Right lobe of liver (tissue), 6 donors: ENCODE data around the gene TNFRSF13B. TPM values are rescaled to one million over a fixed set of nuclear protein-coding genes. Genes with fewer than 3 reads are reported as not detected.
A peak's percentile ranks its signal among the peaks of the same experiment; 100 is the strongest.

Experiments
- ATAC-seq, 4 donors: fragments of 200-7000 bp; cut with Tn5 transposase; one replicate each; pipeline ENCODE4 v1.9.1; 2020; ENCODE audit warnings: mild to moderate bottlenecking in 4 of 4, moderate library complexity in 4 of 4
- DNase-seq, 3 donors: peaks; one replicate each; pipeline ENCODE4 v3.0.0-alpha.2; 2020
- H3K27ac ChIP-seq, 3 donors: fragments of 200-600 bp; one replicate each; pipeline ENCODE4 v1.8.0; 2022
- H3K27me3 ChIP-seq, 2 donors: fragments of 200-600 bp; one replicate each; pipeline ENCODE4 v1.8.0; 2022
- H3K36me3 ChIP-seq, 4 donors: fragments of 200-600 bp; sonication (generic) in 1 of 4; one replicate each; pipeline versions ENCODE4 v1.5.1 to v1.8.0; 2017 to 2022; ENCODE audit warnings: control low read depth in 1 of 4
- H3K4me1 ChIP-seq, 4 donors: fragments of 200-600 bp; sonication (generic) in 1 of 4; one replicate each; pipeline versions ENCODE4 v1.5.1 to v1.8.0; 2017 to 2022; ENCODE audit warnings: control low read depth in 1 of 4
- H3K4me3 ChIP-seq, 3 donors: fragments of 200-600 bp; one replicate each; pipeline ENCODE4 v1.8.0; 2022
- H3K9me3 ChIP-seq, 4 donors: fragments of 200-600 bp; sonication (generic) in 1 of 4; one replicate each; pipeline versions ENCODE4 v1.5.1 to v1.8.0; 2017 to 2022; ENCODE audit warnings: control low read depth in 1 of 4
- CTCF ChIP-seq, 4 donors: fragments of 200-600 bp in 3 of 4; fragments of 450-650 bp in 1 of 4; IDR thresholded peaks; one replicate each; pipeline versions ENCODE4 v1.5.1 to v1.8.0; 2016 to 2022; ENCODE audit warnings: antibody characterized with exemption in 4 of 4, mild to moderate bottlenecking in 2 of 4
- POLR2A ChIP-seq: fragments of 450-650 bp; IDR thresholded peaks from one replicate; pipeline ENCODE4 v1.6.1; 2017; ENCODE audit warnings: antibody characterized with exemption, mild to moderate bottlenecking
- WGBS: methylation state at CpG from one replicate; pipeline ENCODE4 v1.1.6; 2018; ENCODE audit warnings: low coverage, low lambda C conversion rate; ENCODE audit not compliant: insufficient coverage; ENCODE audit errors: missing lambda C conversion rate; 5-methylcytosine and 5-hydroxymethylcytosine counted together
- intact Hi-C, 2 donors: fragments of 100-400 bp; cut with DNase I; formaldehyde crosslinking; loops; one replicate each; pipeline versions ENCODE4 v1.11.2 to v1.14.1; 2022
- total RNA-seq, 6 experiments: library from RNA; depleted of rRNA in 2 of 6; stranded (reverse); fragments of >200 nt in 2 of 6; fragmentation: NEBNext Ultra II Directional in 3 of 6; extraction: Animal tissue kit (Norgen Biotek cat#: 25700) in 3 of 6; gene quantifications; one replicate each; pipeline versions ENCODE4 v1.1.0 to v1.2.4, GENCODE V29; 2016 to 2023
- donor health status: DM: no; HTN: yes; CAD: no.
- donor health status: DM: no; HTN: no; CAD: no.
- donor health status: DM: no; HTN: no; CAD: no.
- donor health status: DM: no; HTN: yes; CAD: no.
- donor health status: DM: no; HTN: yes; CAD: no.

Gene TNFRSF13B
- total RNA-seq, 6 experiments from 2014 or later: 0.44 TPM; not detected in 5

DNA sequence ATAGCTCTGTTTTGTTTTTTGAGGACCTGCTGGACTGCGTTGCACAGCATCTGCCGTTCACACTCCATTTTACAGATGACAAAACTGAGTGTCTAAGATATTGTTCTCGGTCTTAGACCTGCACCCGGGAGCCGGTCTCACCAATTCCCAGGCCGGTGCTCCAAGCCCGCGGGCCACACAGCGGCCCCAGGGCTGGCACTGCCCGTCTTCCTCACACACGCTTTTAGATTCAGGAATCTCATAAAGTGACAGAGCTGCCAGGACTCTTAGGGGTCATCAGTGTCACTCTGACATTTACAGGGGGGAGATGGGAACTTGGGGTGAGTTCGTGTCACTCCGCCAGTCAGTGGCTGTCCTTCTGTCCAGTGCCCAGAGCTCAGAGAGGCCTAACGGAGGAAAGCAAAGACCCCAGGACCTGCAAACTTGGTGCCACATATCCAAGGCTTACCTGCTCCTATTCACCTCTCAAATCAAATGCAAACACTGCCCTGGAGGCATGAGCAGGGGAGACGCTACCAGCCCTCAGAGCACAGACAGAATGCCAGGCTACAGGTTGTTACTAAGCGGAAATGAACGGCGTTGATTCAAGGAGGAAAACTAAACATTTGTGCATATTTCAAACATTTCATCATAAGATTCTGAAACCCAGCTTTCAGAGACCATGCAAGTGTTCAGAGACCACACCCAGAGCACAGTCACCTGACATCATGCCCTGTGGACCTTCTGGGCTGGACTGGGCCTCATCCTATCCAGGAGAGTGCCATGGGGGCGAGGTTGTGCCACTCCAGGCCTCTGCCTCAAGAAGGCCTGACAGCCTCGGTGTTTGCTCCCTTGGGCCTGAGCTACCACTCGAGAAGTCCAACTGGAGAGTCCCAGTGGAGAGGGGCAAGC, 29.5 kb downstream of the TNFRSF13B start:
- DNase-seq: peak in 1 of 3 donors; percentile 37

DNA sequence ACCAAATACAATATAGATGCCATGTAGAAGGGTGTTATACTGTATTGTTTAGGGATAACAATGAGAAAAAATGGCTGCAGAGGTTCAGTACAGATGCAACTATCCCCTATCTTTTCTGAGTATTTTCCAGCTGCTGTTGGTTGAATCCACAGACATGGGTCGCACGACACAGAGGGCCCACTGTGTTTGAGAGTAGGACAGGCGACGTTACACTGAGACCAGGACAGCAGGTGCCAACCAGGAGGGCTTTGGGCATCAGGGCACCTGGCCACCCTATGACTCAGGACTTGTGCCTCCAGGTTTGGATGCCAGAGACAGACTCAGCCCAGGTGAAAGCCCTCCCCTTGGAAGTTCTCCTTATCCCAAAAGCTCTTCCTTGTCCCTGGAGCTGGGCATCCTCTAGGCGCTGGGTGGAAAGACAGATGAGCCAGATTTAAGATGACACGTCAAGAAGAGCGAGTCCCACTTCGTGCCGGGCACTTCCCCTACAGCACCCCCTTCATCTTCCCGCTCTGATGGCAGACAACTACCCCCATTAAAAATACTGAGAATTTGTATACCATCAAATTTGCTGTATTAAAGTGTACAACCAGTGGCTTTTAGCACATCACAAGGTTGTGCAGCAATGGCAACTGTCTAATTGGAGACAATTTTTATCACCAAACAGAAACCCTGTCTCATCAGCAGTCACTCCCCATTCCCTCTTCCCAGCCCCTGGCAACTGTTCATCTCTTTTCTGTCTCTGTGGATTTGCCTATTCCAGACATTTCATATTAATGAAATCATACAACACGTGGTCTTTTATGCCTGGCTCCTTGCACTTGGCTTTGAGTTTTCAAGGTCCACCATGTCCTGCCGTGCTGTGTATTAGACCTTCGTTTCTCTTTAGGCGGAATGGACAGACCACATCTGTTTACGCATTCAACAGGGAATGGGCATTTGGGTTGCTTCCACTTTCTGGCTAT, 30.6 kb downstream of the TNFRSF13B start:
- H3K27ac ChIP-seq: no peak overlapping the region
- 83% methylated on average over 14 of the region's 15 CpGs for WGBS
- no peak overlapping the region for H3K4me3 ChIP-seq
- TF ChIP-seq CTCF (IDR thresholded peaks at IDR 0.05): no peak
- TF ChIP-seq POLR2A: no peak
- intact Hi-C loops: no loop called here
- no peaks in the 10 kb centered on the region for H3K36me3 ChIP-seq
- H3K27me3 ChIP-seq: no peaks in the 10 kb centered on the region
- DNase-seq (no peak), ATAC-seq (no peak)
- no peaks in the 10 kb centered on the region for H3K4me1 ChIP-seq
- H3K9me3 ChIP-seq: no peaks in the 10 kb centered on the region

More for the DNA sequence above, 29.5 kb downstream of the TNFRSF13B start:
- no peak for TF ChIP-seq CTCF (IDR thresholded peaks at IDR 0.05)
- no peak for TF ChIP-seq POLR2A
- Histone ChIP-seq H3K36me3 (no peaks in the 10 kb centered on the region), H3K9me3 (no peaks in the 10 kb centered on the region), H3K4me3 (no peak overlapping the region), H3K27me3 (no peaks in the 10 kb centered on the region), H3K27ac (no peak overlapping the region), H3K4me1 (no peaks in the 10 kb centered on the region)
- 90% methylated on average over 8 of the region's 21 CpGs for WGBS
- ATAC-seq: no peak
- intact Hi-C loops: no loop called here

- Histone ChIP-seq H3K27me3 (no peaks in the 10 kb centered on the region), H3K36me3 (no peaks in the 10 kb centered on the region), H3K4me3 (no peak overlapping the region), H3K27ac (no peak overlapping the region), H3K4me1 (no peaks in the 10 kb centered on the region), H3K9me3 (no peaks in the 10 kb centered on the region)
- intact Hi-C loops: no loop called here
- DNase-seq (peak in 2 of 3 donors; percentile 15), ATAC-seq (no peak)
- TF ChIP-seq POLR2A: no peak
- no peak for TF ChIP-seq CTCF (IDR thresholded peaks at IDR 0.05)
- 62% methylated on average over 7 of the region's 18 CpGs for WGBS
These were observed 31.6 kb downstream of the TNFRSF13B start for GRCh38 chr17:16940116-16940881.

DNA sequence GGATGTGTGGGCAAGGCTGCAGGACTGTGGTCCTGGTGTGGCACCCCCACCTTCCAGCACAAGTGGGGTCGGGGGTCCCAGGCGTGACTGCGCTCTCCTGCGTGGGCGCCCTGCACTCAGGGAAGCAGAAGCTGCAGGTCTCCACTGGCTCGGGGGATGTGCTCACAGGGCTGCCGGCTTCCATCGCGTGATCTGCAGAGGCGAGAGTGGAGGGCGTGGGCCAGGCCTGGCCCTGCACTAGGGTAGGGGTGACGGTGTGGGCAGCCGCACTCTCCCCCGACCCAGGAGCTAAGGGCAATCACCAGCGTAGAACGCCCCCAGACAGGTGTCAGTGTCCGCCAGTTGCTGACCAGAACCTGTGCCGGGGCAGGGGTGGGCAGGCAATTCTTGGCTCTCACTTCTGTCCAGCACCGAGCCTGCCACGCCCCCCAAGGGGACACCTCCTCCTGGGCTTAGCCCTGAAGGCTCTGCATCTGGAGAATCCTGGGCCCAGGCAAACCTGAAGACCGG, 32.3 kb downstream of the TNFRSF13B start:
- H3K27me3 ChIP-seq: no peaks in the 10 kb centered on the region
- H3K36me3 ChIP-seq: no peaks in the 10 kb centered on the region
- TF ChIP-seq POLR2A: no peak
- TF ChIP-seq CTCF (IDR thresholded peaks at IDR 0.05): no peak
- no peak overlapping the region for H3K27ac ChIP-seq
- H3K4me1 ChIP-seq: no peaks in the 10 kb centered on the region
- DNase-seq (peak in 1 of 3 donors; percentile 44), ATAC-seq (no peak)
- no peaks in the 10 kb centered on the region for H3K9me3 ChIP-seq
- intact Hi-C loops: no loop called here
- 100% methylated on average over 1 of the region's 21 CpGs for WGBS
- H3K4me3 ChIP-seq: no peak overlapping the region
